Measurements from ENCODE around the gene MINDY3. TPM values are rescaled to one million over a fixed set of nuclear protein-coding genes. Genes with fewer than 3 reads are reported as not detected.

The MINDY3 gene
- total RNA-seq, 1 experiment from 2014 or later, result 14.9 TPM

- Histone ChIP-seq H2BK120ac (ENCODE audit: low read depth, low read length, poor library complexity, severe bottlenecking) (no peak overlapping the region), H4K20me1 (ENCODE audit: control insufficient read depth, insufficient read depth, insufficient read length) (no peaks in the 10 kb centered on the region), H3K9ac (ENCODE audit: extremely low read depth, insufficient read length, low read length) (no peak overlapping the region), H3K27ac (ENCODE audit: insufficient read length, low read depth, low read length) (no peak overlapping the region), H3K79me2 (ENCODE audit: insufficient read depth, low read length) (no peaks in the 10 kb centered on the region), H3T11ph (ENCODE audit: low read length) (no peak overlapping the region), H2BK20ac (ENCODE audit: low read depth, low read length, poor library complexity, severe bottlenecking) (no peak overlapping the region), H3K9me3 (ENCODE audit: control insufficient read depth, low read depth, low read length) (no peaks in the 10 kb centered on the region), H2BK5ac (ENCODE audit: insufficient read length, low read length) (no peak overlapping the region), H3K23me2 (ENCODE audit: insufficient read length, low read depth, low read length, poor library complexity, severe bottlenecking) (peaks cover 4% of the 10 kb centered on the region), H3K4me2 (ENCODE audit: insufficient read depth, insufficient read length, low read length) (no peak overlapping the region), H2BK15ac (ENCODE audit: low read depth, low read length) (no peak overlapping the region), H3K4ac (ENCODE audit: low read depth, low read length) (no peak overlapping the region), H3K18ac (ENCODE audit: insufficient read length, low read depth, low read length) (no peak overlapping the region), H2BK12ac (ENCODE audit: insufficient read length, low read depth, low read length) (no peak overlapping the region), H4K8ac (replicated peaks; ENCODE audit: insufficient read length, low read depth, low read length) (no peak overlapping the region), H2AK5ac (ENCODE audit: insufficient read length, low read length) (no peak overlapping the region), H3K56ac (ENCODE audit: insufficient read length, low read depth, low read length) (no peak overlapping the region), H4K91ac (ENCODE audit: insufficient read length, low read depth, low read length) (no peak overlapping the region), H3K27me3 (ENCODE audit: insufficient read depth, low read length) (no peaks in the 10 kb centered on the region), H4K5ac (ENCODE audit: insufficient read length, low read depth, low read length) (no peak overlapping the region), H2AFZ (ENCODE audit: low read length) (no peak overlapping the region), H3K79me1 (ENCODE audit: insufficient read depth, low read depth, low read length, poor library complexity, severe bottlenecking) (no peaks in the 10 kb centered on the region), H3K14ac (ENCODE audit: insufficient read depth, low read length) (no peak overlapping the region), H3K23ac (ENCODE audit: insufficient read length, low read depth, low read length) (no peak overlapping the region), H3K4me1 (ENCODE audit: insufficient read depth, low read length) (0 out of 2 replicates have a peak, but pooled peaks cover 2% of the 10 kb centered on the region)
- H3K9me3 Mint-ChIP-seq, result peaks cover under 1 to 1% of the 10 kb centered on the region in 2 experiments; a peak in 2 of 5 replicates
- no CpG with 5 or more reads among the region's 1 CpG for WGBS (ENCODE audit: extremely low coverage, insufficient read length, low lambda C conversion rate)
- H3K4me1 Mint-ChIP-seq, result peaks cover 12 to 13% of the 10 kb centered on the region in 2 experiments
- H3K27ac Mint-ChIP-seq, result no peak overlapping the region
- H3K27me3 Mint-ChIP-seq (ENCODE audit: low read depth), result peaks cover 12% of the 10 kb centered on the region
- no peak overlapping the region for H3K4me3 Mint-ChIP-seq
- no peak for TF ChIP-seq CTCF (conservative IDR thresholded peaks at IDR 0.05)
- no peak for DNase-seq
- no peaks in the 10 kb centered on the region for H3K36me3 Mint-ChIP-seq (ENCODE audit: insufficient read depth in 1 of 3, low read depth in 3 of 3)
These were observed 21.2 kb upstream of the MINDY3 start for GRCh38 chr10:15881542-15881941.
